ENCODE measurements around the gene EDARADD. TPM values are rescaled to one million over a fixed set of nuclear protein-coding genes. Genes with fewer than 3 reads are reported as not detected.
A peak's percentile ranks its signal among the peaks of the same experiment; 100 is the strongest.

Gene EDARADD
- total and polyA plus RNA-seq, 2 of the 13 experiments (the other 11 are each of a cell fraction or from before 2014, with no cell fraction given): 0.03 TPM; not detected in 1

DNA sequence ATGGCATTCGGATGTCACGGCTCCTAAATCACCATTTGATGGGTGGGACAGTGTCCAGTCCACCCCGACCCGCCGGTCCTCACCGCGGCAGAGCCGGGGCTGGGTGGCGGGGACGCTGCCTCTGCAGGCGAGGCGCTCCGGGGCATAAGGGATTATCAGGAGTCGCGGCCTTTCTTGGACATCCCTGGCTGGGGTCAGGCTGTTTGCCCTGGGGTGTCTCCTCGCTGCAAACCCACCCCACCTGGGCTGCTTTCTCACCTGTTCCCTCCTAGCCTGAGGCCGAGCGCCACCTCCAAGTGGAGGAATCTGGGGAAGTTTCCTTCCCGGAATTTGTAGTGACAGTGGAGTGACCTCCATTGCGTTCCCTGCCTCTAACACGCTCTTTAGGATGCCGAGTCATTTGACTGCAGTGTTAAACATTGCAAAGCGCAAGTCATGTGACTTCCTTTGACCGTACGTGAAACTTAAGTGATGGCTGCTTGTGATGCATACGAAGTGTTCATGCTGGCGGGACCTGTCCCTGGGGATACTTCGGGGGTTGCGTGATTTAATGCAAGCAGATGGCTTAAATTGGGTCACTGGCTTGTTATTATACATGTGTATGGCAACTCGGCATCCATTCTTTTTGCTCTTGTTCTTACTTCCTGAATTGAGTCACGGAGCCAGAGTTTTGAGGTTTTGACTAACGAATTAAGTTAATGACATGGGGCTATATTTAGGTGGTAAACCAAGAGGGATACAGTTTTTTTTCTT lies 130.2 kb downstream of the EDARADD start (continued):
- TF ChIP-seq TARDBP (CRISPR knock-in tag; IDR thresholded peaks at IDR 0.05) (peak; percentile 46; the same call in 1 of the 2 replicates), ZNF780A (CRISPR knock-in tag; IDR thresholded peaks at IDR 0.05) (no peak), RBAK (CRISPR knock-in tag; IDR thresholded peaks at IDR 0.05) (no peak), JDP2 (CRISPR knock-in tag; IDR thresholded peaks at IDR 0.05; ENCODE audit: borderline replicate concordance) (no peak), ZNF296 (CRISPR knock-in tag; conservative IDR thresholded peaks at IDR 0.05) (no peak), XRCC5 (optimal IDR thresholded peaks at IDR 0.05; ENCODE audit: low read length) (no peak), NAIF1 (CRISPR knock-in tag; IDR thresholded peaks at IDR 0.05; ENCODE audit: borderline replicate concordance) (no peak), SP140L (CRISPR knock-in tag; IDR thresholded peaks at IDR 0.05; ENCODE audit: borderline replicate concordance) (no peak), MTA3 (CRISPR knock-in tag; IDR thresholded peaks at IDR 0.05) (no peak), HNRNPLL (IDR thresholded peaks at IDR 0.05; ENCODE audit: low read depth, low read length, poor library complexity, severe bottlenecking) (peak; percentile 18), ZFP41 (CRISPR knock-in tag; IDR thresholded peaks at IDR 0.05; ENCODE audit: borderline replicate concordance) (no peak), ZSCAN20 (CRISPR knock-in tag; IDR thresholded peaks at IDR 0.05; ENCODE audit: borderline replicate concordance) (no peak; the same call in 1 of the 2 replicates), SMAD1 (CRISPR knock-in tag; IDR thresholded peaks at IDR 0.05; ENCODE audit: borderline replicate concordance, low read depth) (no peak), RARA (CRISPR knock-in tag; IDR thresholded peaks at IDR 0.05) (no peak; the same call in 1 of the 2 replicates), GLI4 (CRISPR knock-in tag; IDR thresholded peaks at IDR 0.05; ENCODE audit: borderline replicate concordance) (0 out of 2 replicates have a peak, but pooled peaks have one; percentile 15)
- TF ChIP-seq, protein P1, sequence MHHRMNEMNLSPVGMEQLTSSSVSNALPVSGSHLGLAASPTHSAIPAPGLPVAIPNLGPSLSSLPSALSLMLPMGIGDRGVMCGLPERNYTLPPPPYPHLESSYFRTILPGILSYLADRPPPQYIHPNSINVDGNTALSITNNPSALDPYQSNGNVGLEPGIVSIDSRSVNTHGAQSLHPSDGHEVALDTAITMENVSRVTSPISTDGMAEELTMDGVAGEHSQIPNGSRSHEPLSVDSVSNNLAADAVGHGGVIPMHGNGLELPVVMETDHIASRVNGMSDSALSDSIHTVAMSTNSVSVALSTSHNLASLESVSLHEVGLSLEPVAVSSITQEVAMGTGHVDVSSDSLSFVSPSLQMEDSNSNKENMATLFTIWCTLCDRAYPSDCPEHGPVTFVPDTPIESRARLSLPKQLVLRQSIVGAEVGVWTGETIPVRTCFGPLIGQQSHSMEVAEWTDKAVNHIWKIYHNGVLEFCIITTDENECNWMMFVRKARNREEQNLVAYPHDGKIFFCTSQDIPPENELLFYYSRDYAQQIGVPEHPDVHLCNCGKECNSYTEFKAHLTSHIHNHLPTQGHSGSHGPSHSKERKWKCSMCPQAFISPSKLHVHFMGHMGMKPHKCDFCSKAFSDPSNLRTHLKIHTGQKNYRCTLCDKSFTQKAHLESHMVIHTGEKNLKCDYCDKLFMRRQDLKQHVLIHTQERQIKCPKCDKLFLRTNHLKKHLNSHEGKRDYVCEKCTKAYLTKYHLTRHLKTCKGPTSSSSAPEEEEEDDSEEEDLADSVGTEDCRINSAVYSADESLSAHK (CRISPR knock-in tag; IDR thresholded peaks at IDR 0.05; ENCODE audit: borderline replicate concordance): no peak; the same call in 1 of the 2 replicates
- TF ChIP-seq, protein P2, sequence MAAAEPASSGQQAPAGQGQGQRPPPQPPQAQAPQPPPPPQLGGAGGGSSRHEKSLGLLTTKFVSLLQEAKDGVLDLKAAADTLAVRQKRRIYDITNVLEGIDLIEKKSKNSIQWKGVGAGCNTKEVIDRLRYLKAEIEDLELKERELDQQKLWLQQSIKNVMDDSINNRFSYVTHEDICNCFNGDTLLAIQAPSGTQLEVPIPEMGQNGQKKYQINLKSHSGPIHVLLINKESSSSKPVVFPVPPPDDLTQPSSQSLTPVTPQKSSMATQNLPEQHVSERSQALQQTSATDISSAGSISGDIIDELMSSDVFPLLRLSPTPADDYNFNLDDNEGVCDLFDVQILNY (CRISPR knock-in tag; conservative IDR thresholded peaks at IDR 0.05): no peak
- TF ChIP-seq, protein P3, sequence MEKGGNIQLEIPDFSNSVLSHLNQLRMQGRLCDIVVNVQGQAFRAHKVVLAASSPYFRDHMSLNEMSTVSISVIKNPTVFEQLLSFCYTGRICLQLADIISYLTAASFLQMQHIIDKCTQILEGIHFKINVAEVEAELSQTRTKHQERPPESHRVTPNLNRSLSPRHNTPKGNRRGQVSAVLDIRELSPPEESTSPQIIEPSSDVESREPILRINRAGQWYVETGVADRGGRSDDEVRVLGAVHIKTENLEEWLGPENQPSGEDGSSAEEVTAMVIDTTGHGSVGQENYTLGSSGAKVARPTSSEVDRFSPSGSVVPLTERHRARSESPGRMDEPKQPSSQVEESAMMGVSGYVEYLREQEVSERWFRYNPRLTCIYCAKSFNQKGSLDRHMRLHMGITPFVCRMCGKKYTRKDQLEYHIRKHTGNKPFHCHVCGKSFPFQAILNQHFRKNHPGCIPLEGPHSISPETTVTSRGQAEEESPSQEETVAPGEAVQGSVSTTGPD (CRISPR knock-in tag; IDR thresholded peaks at IDR 0.05): no peak
- TF ChIP-seq, protein P4, sequence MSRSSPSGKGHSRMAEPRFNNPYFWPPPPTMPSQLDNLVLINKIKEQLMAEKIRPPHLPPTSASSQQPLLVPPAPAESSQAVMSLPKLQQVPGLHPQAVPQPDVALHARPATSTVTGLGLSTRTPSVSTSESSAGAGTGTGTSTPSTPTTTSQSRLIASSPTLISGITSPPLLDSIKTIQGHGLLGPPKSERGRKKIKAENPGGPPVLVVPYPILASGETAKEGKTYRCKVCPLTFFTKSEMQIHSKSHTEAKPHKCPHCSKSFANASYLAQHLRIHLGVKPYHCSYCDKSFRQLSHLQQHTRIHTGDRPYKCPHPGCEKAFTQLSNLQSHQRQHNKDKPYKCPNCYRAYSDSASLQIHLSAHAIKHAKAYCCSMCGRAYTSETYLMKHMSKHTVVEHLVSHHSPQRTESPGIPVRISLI (CRISPR knock-in tag; IDR thresholded peaks at IDR 0.05; ENCODE audit: borderline replicate concordance): no peak
- TF ChIP-seq, protein P5, sequence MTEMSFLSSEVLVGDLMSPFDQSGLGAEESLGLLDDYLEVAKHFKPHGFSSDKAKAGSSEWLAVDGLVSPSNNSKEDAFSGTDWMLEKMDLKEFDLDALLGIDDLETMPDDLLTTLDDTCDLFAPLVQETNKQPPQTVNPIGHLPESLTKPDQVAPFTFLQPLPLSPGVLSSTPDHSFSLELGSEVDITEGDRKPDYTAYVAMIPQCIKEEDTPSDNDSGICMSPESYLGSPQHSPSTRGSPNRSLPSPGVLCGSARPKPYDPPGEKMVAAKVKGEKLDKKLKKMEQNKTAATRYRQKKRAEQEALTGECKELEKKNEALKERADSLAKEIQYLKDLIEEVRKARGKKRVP (CRISPR knock-in tag; IDR thresholded peaks at IDR 0.05): peak in 1 of 2 experiments; percentile 58; a peak in 1 of 4 replicates

Data from HepG2 (cell line).